OCI-LY7 (cell line): Measurements from ENCODE around the gene MYNN. TPM values are rescaled to one million over a fixed set of nuclear protein-coding genes. Genes with fewer than 3 reads are reported as not detected.

Source experiments
- BruUV-seq: library from RNA; stranded (reverse); fragments of 400-500 nt; replicated peaks from 2 replicates; lab custom pipeline; 2021; lab: Mats Ljungman, UMichigan
- CTCF ChIA-PET: fragments of 300-600 bp; sonication (Branson Sonifier 250); formaldehyde crosslinking; loops from one replicate; lab custom pipeline; 2022; ENCODE audit warnings: antibody characterized with exemption; ENCODE audit not compliant: unreplicated experiment; lab: Charles Lee
- POLR2A ChIA-PET: fragments of 300-600 bp; sonication (Branson Sonifier 250); formaldehyde crosslinking; loops from one replicate; lab custom pipeline; 2022; ENCODE audit warnings: antibody characterized with exemption; lab: Charles Lee
- DNase-seq: peaks from one replicate; pipeline ENCODE4 v3.0.0-alpha.2; 2015; ENCODE audit warnings: low spot score
- H2AFZ ChIP-seq: fragments of 200-600 bp; sonication (generic), shearing (Covaris generic); 2 replicates; pipeline ENCODE4 v1.6.1; 2014; ENCODE audit warnings: mild to moderate bottlenecking, antibody characterized with exemption, low read length, moderate library complexity
- H3K27ac ChIP-seq: fragments of 200-600 bp; sonication (generic); 2 replicates; pipeline ENCODE4 v1.5.1; 2014; ENCODE audit warnings: mixed run types, low read depth, mild to moderate bottlenecking, moderate library complexity, low read length, inconsistent platforms; ENCODE audit not compliant: poor library complexity, severe bottlenecking
- H3K36me3 ChIP-seq: fragments of 200-600 bp; sonication (generic); 2 replicates; pipeline ENCODE4 v1.6.1; 2014; ENCODE audit warnings: mild to moderate bottlenecking, antibody characterized with exemption, low read length, moderate library complexity, mixed read lengths; ENCODE audit not compliant: insufficient read depth
- H3K4me1 ChIP-seq: fragments of 200-600 bp; sonication (generic); 2 replicates; pipeline ENCODE4 v1.5.1; 2014; ENCODE audit warnings: mild to moderate bottlenecking, low read length; ENCODE audit not compliant: insufficient read depth, poor library complexity, severe bottlenecking
- H3K4me2 ChIP-seq: fragments of 200-600 bp; sonication (generic); 2 replicates; pipeline ENCODE4 v1.6.1; 2014; ENCODE audit warnings: mild to moderate bottlenecking, low read length
- H3K4me3 ChIP-seq: fragments of 200-600 bp; sonication (generic); 2 replicates; pipeline ENCODE4 v1.5.1; 2014; ENCODE audit warnings: mild to moderate bottlenecking, low read depth, low read length; ENCODE audit not compliant: poor library complexity, severe bottlenecking
- H3K79me2 ChIP-seq: fragments of 200-600 bp; sonication (generic); 2 replicates; pipeline ENCODE4 v1.6.1; 2016; ENCODE audit warnings: low read depth, mild to moderate bottlenecking, low read length, moderate library complexity, mixed read lengths; ENCODE audit not compliant: insufficient read depth
- H3K9me2 ChIP-seq: fragments of 200-600 bp; sonication (generic); 2 replicates; pipeline ENCODE4 v1.6.1; 2016; ENCODE audit warnings: mild to moderate bottlenecking, low read length, mixed read lengths; ENCODE audit not compliant: insufficient read depth
- H3K9me3 ChIP-seq: fragments of 200-600 bp; sonication (generic); 2 replicates; pipeline ENCODE4 v1.6.1; 2014; ENCODE audit warnings: mild to moderate bottlenecking, mixed run types, low read length, mixed read lengths
- H4K20me1 ChIP-seq: fragments of 200-600 bp; sonication (generic); 2 replicates; pipeline ENCODE4 v1.6.1; 2014; ENCODE audit warnings: mild to moderate bottlenecking, antibody characterized with exemption, low read length, moderate library complexity, mixed read lengths; ENCODE audit not compliant: insufficient read depth
- CTCF ChIP-seq: fragments of 200-600 bp; sonication (generic); conservative IDR thresholded peaks from 2 replicates; pipeline ENCODE4 v1.5.1; 2014; ENCODE audit warnings: mild to moderate bottlenecking, antibody characterized with exemption, low read length, moderate library complexity, mixed read lengths
- EZH2phosphoT487 ChIP-seq: fragments of 200-600 bp; sonication (generic); IDR thresholded peaks from 2 replicates; pipeline ENCODE4 v1.6.1; 2018; ENCODE audit warnings: low read depth, borderline replicate concordance, mild to moderate bottlenecking, mixed run types, antibody characterized with exemption, low read length, moderate library complexity, mixed read lengths
- intact Hi-C: fragments of 100-400 bp; cut with micrococcal nuclease; formaldehyde crosslinking; loops from one replicate; pipeline ENCODE4 v1.10.0; 2022; ENCODE audit not compliant: unreplicated experiment
- total RNA-seq, 2 experiments: library from RNA; depleted of rRNA in 1 of 2; stranded (reverse); fragments of >200 nt in 1 of 2; shearing (Covaris generic) in 1 of 2; gene quantifications; 2 replicates each; pipeline ENCODE4 v1.2.3, GENCODE V29; 2014 to 2022

The MYNN gene
- total RNA-seq, 2 experiments from 2014 or later, result 12.1 to 13.1 TPM

- ChIA-PET CTCF (interaction anchor here (1.3 kb wide), 1 partner anchor 22 kb away, joined by 3 read pairs; no protein-coding TSS in a partner anchor), POLR2A (interaction anchor here (0.5 to 2.5 kb wide), 11 partner anchors 8 to 531 kb away, joined by 3 to 17 read pairs (median 4); no protein-coding TSS in a partner anchor)
- no peak overlapping the region for H3K4me3 ChIP-seq
- intact Hi-C loops, result loop anchor here (2.0 kb wide), 1 partner anchor 24 kb away; the partner anchor contains the start of genes LRRC34 and LRRIQ4
- no peaks in the 10 kb centered on the region for H3K79me2 ChIP-seq
- peak overlapping the region; percentile 96 for H2AFZ ChIP-seq
- TF ChIP-seq EZH2phosphoT487, result no peak
- no peak for TF ChIP-seq CTCF
- H3K27ac ChIP-seq, result peak overlapping the region; percentile 63
- BruUV-seq, result no TSS peak
- H3K9me2 ChIP-seq, result no peaks in the 10 kb centered on the region
- peak overlapping the region; percentile 48 for H3K4me2 ChIP-seq
- H4K20me1 ChIP-seq, result no peaks in the 10 kb centered on the region
- no peaks in the 10 kb centered on the region for H3K36me3 ChIP-seq
- peaks cover 38% of the 10 kb centered on the region for H3K4me1 ChIP-seq
- peak; percentile 70 for DNase-seq
- no peaks in the 10 kb centered on the region for H3K9me3 ChIP-seq
These were observed 63.1 kb downstream of the MYNN start for GRCh38 chr3:169836078-169836941.

GRCh38 chr3:169836942-169837275 lies 63.7 kb downstream of the MYNN start:
- POLR2A ChIA-PET, result interaction anchor here (0.5 to 2.5 kb wide), 5 partner anchors 7 to 28 kb away, joined by 3 to 17 read pairs (median 5); no protein-coding TSS in a partner anchor
- no TSS peak for BruUV-seq

More at GRCh38 chr3:169836942-169837275, 63.7 kb downstream of the MYNN start:
- Histone ChIP-seq H3K9me3 (no peaks in the 10 kb centered on the region), H3K27ac (no peak overlapping the region), H4K20me1 (no peaks in the 10 kb centered on the region), H3K36me3 (no peaks in the 10 kb centered on the region), H3K79me2 (no peaks in the 10 kb centered on the region), H3K4me1 (peaks cover 41% of the 10 kb centered on the region), H3K9me2 (no peaks in the 10 kb centered on the region), H3K4me3 (no peak overlapping the region), H2AFZ (peak overlapping the region; percentile 96), H3K4me2 (no peak overlapping the region)
- intact Hi-C loops, result loop anchor here (2.0 kb wide), 1 partner anchor 24 kb away; the partner anchor contains the start of genes LRRC34 and LRRIQ4
- TF ChIP-seq EZH2phosphoT487, result no peak
- TF ChIP-seq CTCF, result no peak
- no peak for DNase-seq
- CTCF ChIA-PET, result no interaction called here
